Lower leg skin (tissue), 3 donors: ENCODE data around the gene LRP1.

ENCODE experiments used
- POLR2A ChIP-seq, 2 donors: fragments of 450-650 bp; IDR thresholded peaks; one replicate each; pipeline ENCODE4 v1.6.1; 2016 to 2017; ENCODE audit warnings: antibody characterized with exemption in 2 of 2, mild to moderate bottlenecking in 1 of 2, moderate library complexity in 1 of 2
- TF ChIP-seq, protein P1 (sequence below), 3 donors: fragments of 450-650 bp; IDR thresholded peaks; one replicate each; pipeline ENCODE4 v1.5.1; 2016; ENCODE audit warnings: antibody characterized with exemption in 3 of 3, mild to moderate bottlenecking in 3 of 3, moderate library complexity in 2 of 3

DNA sequence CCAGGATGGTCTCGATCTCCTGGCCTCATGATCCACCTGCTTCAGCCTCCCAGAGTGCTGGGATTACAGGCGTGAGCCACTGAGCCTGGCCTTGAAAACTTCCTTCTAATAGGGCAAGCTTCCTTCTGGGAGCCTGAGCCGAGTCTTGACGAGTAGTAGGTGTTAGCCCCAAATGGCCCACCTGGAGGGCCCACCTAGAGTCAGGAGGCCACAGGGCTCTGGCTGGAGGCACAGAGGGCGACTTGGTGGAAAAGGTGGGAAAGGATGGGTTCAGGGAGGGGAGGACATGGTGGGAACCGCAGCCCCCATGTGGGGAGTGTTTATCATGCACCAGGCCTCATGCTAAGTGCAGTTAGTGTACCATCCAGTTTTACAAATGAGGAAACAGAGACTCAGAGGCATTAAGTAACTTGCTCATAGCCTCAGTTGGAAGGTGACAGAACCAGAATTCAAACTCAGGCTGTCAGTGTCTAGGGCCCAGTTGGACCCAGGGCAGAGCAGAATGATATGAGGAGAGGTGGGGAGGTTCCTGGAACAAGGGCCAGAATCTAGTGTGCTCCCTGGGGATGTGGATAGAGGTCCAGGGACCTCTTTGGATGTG, 22.2 kb downstream of the LRP1 start:
- no peak for TF ChIP-seq POLR2A (IDR thresholded peaks at IDR 0.05)
- TF ChIP-seq, protein P1, sequence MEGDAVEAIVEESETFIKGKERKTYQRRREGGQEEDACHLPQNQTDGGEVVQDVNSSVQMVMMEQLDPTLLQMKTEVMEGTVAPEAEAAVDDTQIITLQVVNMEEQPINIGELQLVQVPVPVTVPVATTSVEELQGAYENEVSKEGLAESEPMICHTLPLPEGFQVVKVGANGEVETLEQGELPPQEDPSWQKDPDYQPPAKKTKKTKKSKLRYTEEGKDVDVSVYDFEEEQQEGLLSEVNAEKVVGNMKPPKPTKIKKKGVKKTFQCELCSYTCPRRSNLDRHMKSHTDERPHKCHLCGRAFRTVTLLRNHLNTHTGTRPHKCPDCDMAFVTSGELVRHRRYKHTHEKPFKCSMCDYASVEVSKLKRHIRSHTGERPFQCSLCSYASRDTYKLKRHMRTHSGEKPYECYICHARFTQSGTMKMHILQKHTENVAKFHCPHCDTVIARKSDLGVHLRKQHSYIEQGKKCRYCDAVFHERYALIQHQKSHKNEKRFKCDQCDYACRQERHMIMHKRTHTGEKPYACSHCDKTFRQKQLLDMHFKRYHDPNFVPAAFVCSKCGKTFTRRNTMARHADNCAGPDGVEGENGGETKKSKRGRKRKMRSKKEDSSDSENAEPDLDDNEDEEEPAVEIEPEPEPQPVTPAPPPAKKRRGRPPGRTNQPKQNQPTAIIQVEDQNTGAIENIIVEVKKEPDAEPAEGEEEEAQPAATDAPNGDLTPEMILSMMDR (IDR thresholded peaks at IDR 0.05) = no peak
